Suprapubic skin (tissue), 4 donors: ENCODE results near the gene MECR.

Experiments used
- CTCF ChIP-seq, 2 donors: fragments of 200-600 bp in 1 of 2; fragments of 450-650 bp in 1 of 2; sonication (generic) in 1 of 2; IDR thresholded peaks; one replicate each; pipeline ENCODE4 v1.5.1; 2016 to 2019; ENCODE audit warnings: antibody characterized with exemption in 2 of 2, mild to moderate bottlenecking in 1 of 2, moderate library complexity in 1 of 2
- EP300 ChIP-seq: sonication (generic); formaldehyde crosslinking; IDR thresholded peaks from one replicate; pipeline ENCODE4 v1.6.1; 2017; ENCODE audit warnings: antibody characterized with exemption
- POLR2A ChIP-seq, 2 donors: fragments of 450-650 bp; IDR thresholded peaks; one replicate each; pipeline ENCODE4 v1.6.1; 2017; ENCODE audit warnings: antibody characterized with exemption in 2 of 2, mild to moderate bottlenecking in 2 of 2, moderate library complexity in 2 of 2
- POLR2AphosphoS5 ChIP-seq, 3 donors: sonication (generic); formaldehyde crosslinking; IDR thresholded peaks; one replicate each; pipeline ENCODE4 v1.6.1; 2017; ENCODE audit warnings: antibody characterized with exemption in 3 of 3

GRCh38 chr1:29166291-29166878 lies 64.3 kb downstream of the MECR start:
- TF ChIP-seq CTCF (IDR thresholded peaks at IDR 0.05), result no peak
- no peak for TF ChIP-seq POLR2A (IDR thresholded peaks at IDR 0.05)
- TF ChIP-seq POLR2AphosphoS5 (IDR thresholded peaks at IDR 0.05), result no peak
- TF ChIP-seq EP300, result no peak
